GM12878 (cell line): ENCODE measurements around the gene CD82. TPM values are rescaled to one million over a fixed set of nuclear protein-coding genes. Genes with fewer than 3 reads are reported as not detected.

Experiments used
- ATAC-seq: fragments of 200-7000 bp; cut with Tn5 transposase; 3 replicates; pipeline ENCODE4 v1.9.1; 2020; ENCODE audit warnings: mild to moderate bottlenecking, moderate library complexity
- BruUV-seq: library from RNA; stranded (reverse); fragments of 400-500 nt; replicated peaks from 2 replicates; lab custom pipeline; 2021; lab: Mats Ljungman, UMichigan
- CTCF ChIA-PET: fragments of 300-600 bp; sonication (Branson Sonifier 250); formaldehyde crosslinking; extraction: SDS; loops from one replicate; lab custom pipeline; 2021; ENCODE audit warnings: inconsistent platforms; lab: Yijun Ruan, JAX
- POLR2A ChIA-PET: fragments of 350-600 bp; formaldehyde crosslinking; extraction: SDS; loops from one replicate; lab custom pipeline; 2021; ENCODE audit warnings: inconsistent platforms; lab: Charles Lee
- RAD21 ChIA-PET: fragments of 300-600 bp; sonication (Branson Sonifier 250); formaldehyde crosslinking; loops from one replicate; lab custom pipeline; 2023; ENCODE audit warnings: antibody characterized with exemption; ENCODE audit not compliant: unreplicated experiment; lab: Charles Lee
- SMC1A ChIA-PET: fragments of 300-600 bp; sonication (Branson Sonifier 250); formaldehyde crosslinking; loops from one replicate; lab custom pipeline; 2023; ENCODE audit not compliant: unreplicated experiment, uncharacterized antibody; lab: Charles Lee
- DNase-seq: peaks from one replicate; pipeline ENCODE4 v3.0.0-alpha.2; 2011; ENCODE audit warnings: low read depth, low spot score
- FAIRE-seq: peaks from 3 replicates; lab custom pipeline; 2011; peaks lifted over from hg19 to GRCh38; lab: Jason Lieb, UNC
- H2AFZ ChIP-seq: 2 replicates; pipeline ENCODE4 v1.6.0; 2011; ENCODE audit warnings: low read depth, low read length, control low read depth; ENCODE audit not compliant: control insufficient read depth
- H3K27ac ChIP-seq: 2 replicates; pipeline ENCODE4 v1.5.1; 2011; ENCODE audit warnings: control low read depth; ENCODE audit not compliant: control insufficient read depth, insufficient read depth
- H3K27me3 ChIP-seq, 2 experiments: replicated peaks in 1 of 2; 2 replicates each; pipeline versions ENCODE4 v1.6.0 to v1.6.1; 2011; ENCODE audit warnings: low read length in 1 of 2; ENCODE audit not compliant: control insufficient read depth in 2 of 2, insufficient read depth in 2 of 2
- H3K36me3 ChIP-seq, 2 experiments: 2 replicates each; pipeline ENCODE4 v1.5.1; 2011; ENCODE audit warnings: low read length in 1 of 2; ENCODE audit not compliant: control insufficient read depth in 2 of 2, insufficient read depth in 2 of 2
- H3K4me1 ChIP-seq: 2 replicates; pipeline ENCODE4 v1.6.1; 2011; ENCODE audit warnings: mild to moderate bottlenecking, low read length, moderate library complexity, mixed read lengths; ENCODE audit not compliant: control insufficient read depth, insufficient read depth
- H3K4me2 ChIP-seq: 2 replicates; pipeline ENCODE4 v1.6.0; 2011; ENCODE audit warnings: control low read depth; ENCODE audit not compliant: control insufficient read depth, insufficient read depth
- H3K4me3 ChIP-seq: fragments of 200-600 bp; sonication (generic); 2 replicates; pipeline ENCODE4 v1.5.1; 2016
- H3K79me2 ChIP-seq: 2 replicates; pipeline ENCODE4 v1.6.0; 2011; ENCODE audit warnings: low read length; ENCODE audit not compliant: control insufficient read depth, insufficient read depth
- H3K9ac ChIP-seq: 2 replicates; pipeline ENCODE4 v1.8.0; 2011; ENCODE audit warnings: low read length, control low read depth, mixed read lengths; ENCODE audit not compliant: control insufficient read depth, insufficient read depth
- H3K9me3 ChIP-seq: replicated peaks from 3 replicates; pipeline ENCODE4 v1.5.1; 2011; ENCODE audit warnings: mild to moderate bottlenecking, low read length; ENCODE audit not compliant: control insufficient read depth, insufficient read depth
- H4K20me1 ChIP-seq: 2 replicates; pipeline ENCODE4 v1.6.0; 2011; ENCODE audit not compliant: control insufficient read depth, insufficient read depth
- HCFC1 ChIP-seq: fragments of 150-350 bp; IDR thresholded peaks from 2 replicates; pipeline ENCODE4 v1.6.1; 2014; ENCODE audit warnings: low read length
- NR2F1 ChIP-seq: fragments of 450-650 bp; conservative IDR thresholded peaks from 2 replicates; pipeline ENCODE4 v1.6.1; 2017; ENCODE audit warnings: mild to moderate bottlenecking
- POLR2AphosphoS5 ChIP-seq: IDR thresholded peaks from 2 replicates; pipeline ENCODE4 v1.6.1; 2011; ENCODE audit warnings: mild to moderate bottlenecking, low read length, inconsistent platforms
- RUNX3 ChIP-seq: IDR thresholded peaks from 2 replicates; pipeline ENCODE4 v1.6.1; 2012; ENCODE audit warnings: low read length, inconsistent platforms
- WGBS: methylation state at CpG from one replicate; pipeline ENCODE4 v1.1.6; 2016; ENCODE audit warnings: low lambda C conversion rate; ENCODE audit not compliant: insufficient replicate concordance, insufficient coverage; ENCODE audit errors: missing lambda C conversion rate; 5-methylcytosine and 5-hydroxymethylcytosine counted together
- in situ Hi-C: fragments of 300-500 bp; cut with MboI; formaldehyde crosslinking; loops from 9 replicates; pipeline ENCODE4 v1.14.3; 2018; ENCODE audit warnings: mixed read lengths
- intact Hi-C: fragments of 100-400 bp; cut with micrococcal nuclease; formaldehyde crosslinking; loops from one replicate; pipeline ENCODE4 v1.14.2; 2022; ENCODE audit not compliant: unreplicated experiment
- polyA plus RNA-seq, 11 experiments: library from polyadenylated mRNA; depleted of rRNA in 4 of 11; unstranded in 6 of 11; stranded (reverse) in 5 of 11; fragments of >200 nt; fragmentation: Nextera tagmentation in 4 of 11; fragmentation: Illumina TruSeq in 1 of 11; extraction: Ambion mirVana in 4 of 11; extraction: Trizol in 1 of 11; gene quantifications; 1 replicate in 1 of 11; 2 replicates in 10 of 11; pipeline versions ENCODE4 v1.2.1 to v1.2.3, GENCODE V29; 2011 to 2016; ENCODE audit warnings: inconsistent platforms in 2 of 11, missing spikeins in 2 of 11, low read depth in 1 of 11
- total RNA-seq, 4 experiments: library from RNA; depleted of rRNA in 3 of 4; stranded (reverse); fragments of >200 nt in 3 of 4; fragmentation: Illumina TruSeq in 1 of 4; extraction: Trizol in 1 of 4; gene quantifications; 2 replicates each; pipeline versions ENCODE4 v1.2.1 to v1.2.3, GENCODE V29; 2013 to 2021
- TF ChIP-seq, protein P1 (sequence below): fragments of 450-650 bp; IDR thresholded peaks from 2 replicates; pipeline ENCODE4 v1.6.1; 2014; ENCODE audit warnings: mild to moderate bottlenecking
- TF ChIP-seq, protein P2 (sequence below): fragments of 450-650 bp; formaldehyde crosslinking; IDR thresholded peaks from 2 replicates; pipeline ENCODE4 v1.4.0; 2020; ENCODE audit warnings: mild to moderate bottlenecking, moderate library complexity

CD82 gene
- total and polyA plus RNA-seq, 10 of the 15 experiments (the other 5 are each of a cell fraction or from before 2014, with no cell fraction given) = 5.2 to 180 (median 84.7) TPM

DNA sequence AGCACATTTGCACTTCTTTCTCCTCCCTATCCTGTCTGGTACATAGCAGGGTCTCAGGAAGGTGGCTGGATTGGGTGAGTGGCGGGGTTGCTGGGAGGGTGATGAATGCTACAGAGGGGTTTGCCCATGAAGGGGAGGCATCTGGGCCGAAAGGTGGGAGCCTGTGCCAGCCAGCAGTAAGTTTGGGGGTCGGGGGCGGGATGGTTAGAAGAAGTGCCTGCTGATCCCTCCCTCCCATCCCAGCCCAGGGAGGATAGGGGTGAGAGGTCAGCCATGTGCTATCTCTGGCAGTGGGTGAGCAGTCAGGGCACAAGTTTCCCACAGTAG, 2.8 kb downstream of the CD82 start:
- Histone ChIP-seq H2AFZ (no peak overlapping the region), H3K4me3 (peak overlapping the region; percentile 89), H3K27me3 (no peaks in the 10 kb centered on the region), H3K4me1 (peaks cover 43% of the 10 kb centered on the region), H3K36me3 (peaks cover 0 to 3% of the 10 kb centered on the region in 2 experiments; a peak in 3 of 4 replicates), H3K9ac (peak overlapping the region; percentile 86), H3K9me3 (no peaks in the 10 kb centered on the region), H3K4me2 (peak overlapping the region; percentile 88), H4K20me1 (no peaks in the 10 kb centered on the region), H3K79me2 (peaks cover 78% of the 10 kb centered on the region), H3K27ac (peak overlapping the region; percentile 83)
- in situ Hi-C loops (loop anchor here (5.0 kb wide), 1 partner anchor 39 kb away; no protein-coding TSS in a partner anchor), intact Hi-C loops (loop anchor here (2.0 to 10.0 kb wide), 3 partner anchors 29 to 883 kb away; partner anchors contain the start of gene HSD17B12)
- SMC1A ChIA-PET = interaction anchor here (1.2 to 8.2 kb wide), 8 partner anchors 11 to 58 kb away, joined by 3 to 114 read pairs (median 6); no protein-coding TSS in a partner anchor
- 0% methylated on average over 2 of the region's 4 CpGs for WGBS
- no peak for ATAC-seq
- no TSS peak for BruUV-seq
- CTCF ChIA-PET = interaction anchor here (1.2 to 11.7 kb wide), 9 partner anchors 10 to 474 kb away, joined by 3 to 109 read pairs (median 7); no protein-coding TSS in a partner anchor
- no peak for FAIRE-seq
- no peak for TF ChIP-seq RUNX3
- TF ChIP-seq, protein P1, sequence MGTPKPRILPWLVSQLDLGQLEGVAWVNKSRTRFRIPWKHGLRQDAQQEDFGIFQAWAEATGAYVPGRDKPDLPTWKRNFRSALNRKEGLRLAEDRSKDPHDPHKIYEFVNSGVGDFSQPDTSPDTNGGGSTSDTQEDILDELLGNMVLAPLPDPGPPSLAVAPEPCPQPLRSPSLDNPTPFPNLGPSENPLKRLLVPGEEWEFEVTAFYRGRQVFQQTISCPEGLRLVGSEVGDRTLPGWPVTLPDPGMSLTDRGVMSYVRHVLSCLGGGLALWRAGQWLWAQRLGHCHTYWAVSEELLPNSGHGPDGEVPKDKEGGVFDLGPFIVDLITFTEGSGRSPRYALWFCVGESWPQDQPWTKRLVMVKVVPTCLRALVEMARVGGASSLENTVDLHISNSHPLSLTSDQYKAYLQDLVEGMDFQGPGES = no peak
- TF ChIP-seq, protein P2, sequence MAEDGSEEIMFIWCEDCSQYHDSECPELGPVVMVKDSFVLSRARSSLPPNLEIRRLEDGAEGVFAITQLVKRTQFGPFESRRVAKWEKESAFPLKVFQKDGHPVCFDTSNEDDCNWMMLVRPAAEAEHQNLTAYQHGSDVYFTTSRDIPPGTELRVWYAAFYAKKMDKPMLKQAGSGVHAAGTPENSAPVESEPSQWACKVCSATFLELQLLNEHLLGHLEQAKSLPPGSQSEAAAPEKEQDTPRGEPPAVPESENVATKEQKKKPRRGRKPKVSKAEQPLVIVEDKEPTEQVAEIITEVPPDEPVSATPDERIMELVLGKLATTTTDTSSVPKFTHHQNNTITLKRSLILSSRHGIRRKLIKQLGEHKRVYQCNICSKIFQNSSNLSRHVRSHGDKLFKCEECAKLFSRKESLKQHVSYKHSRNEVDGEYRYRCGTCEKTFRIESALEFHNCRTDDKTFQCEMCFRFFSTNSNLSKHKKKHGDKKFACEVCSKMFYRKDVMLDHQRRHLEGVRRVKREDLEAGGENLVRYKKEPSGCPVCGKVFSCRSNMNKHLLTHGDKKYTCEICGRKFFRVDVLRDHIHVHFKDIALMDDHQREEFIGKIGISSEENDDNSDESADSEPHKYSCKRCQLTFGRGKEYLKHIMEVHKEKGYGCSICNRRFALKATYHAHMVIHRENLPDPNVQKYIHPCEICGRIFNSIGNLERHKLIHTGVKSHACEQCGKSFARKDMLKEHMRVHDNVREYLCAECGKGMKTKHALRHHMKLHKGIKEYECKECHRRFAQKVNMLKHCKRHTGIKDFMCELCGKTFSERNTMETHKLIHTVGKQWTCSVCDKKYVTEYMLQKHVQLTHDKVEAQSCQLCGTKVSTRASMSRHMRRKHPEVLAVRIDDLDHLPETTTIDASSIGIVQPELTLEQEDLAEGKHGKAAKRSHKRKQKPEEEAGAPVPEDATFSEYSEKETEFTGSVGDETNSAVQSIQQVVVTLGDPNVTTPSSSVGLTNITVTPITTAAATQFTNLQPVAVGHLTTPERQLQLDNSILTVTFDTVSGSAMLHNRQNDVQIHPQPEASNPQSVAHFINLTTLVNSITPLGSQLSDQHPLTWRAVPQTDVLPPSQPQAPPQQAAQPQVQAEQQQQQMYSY (CRISPR knock-in tag) = no peak
- TF ChIP-seq POLR2AphosphoS5 = peak; percentile 5; the same call in 1 of the 2 replicates
- no peak for TF ChIP-seq NR2F1
- TF ChIP-seq HCFC1 = no peak
- DNase-seq = no peak
- POLR2A ChIA-PET = interaction anchor here (1.6 to 23.1 kb wide), 4 partner anchors 9 to 44 kb away, joined by 11 to 434 read pairs (median 156); no protein-coding TSS in a partner anchor
- RAD21 ChIA-PET = interaction anchor here (1.0 to 7.3 kb wide), 9 partner anchors 9 to 49 kb away, joined by 3 to 84 read pairs (median 17); no protein-coding TSS in a partner anchor
